HEK293T (cell line): ENCODE data around the gene TPCN1.

Source experiments
- CTCF ChIA-PET: fragments of 350-600 bp; formaldehyde crosslinking; extraction: SDS; loops from one replicate; lab custom pipeline; 2021; ENCODE audit warnings: antibody characterized with exemption, inconsistent platforms; lab: Yijun Ruan, JAX
- POLR2A ChIA-PET: fragments of 350-600 bp; formaldehyde crosslinking; extraction: SDS; loops from one replicate; lab custom pipeline; 2020; ENCODE audit warnings: antibody characterized with exemption, inconsistent platforms; lab: Yijun Ruan, JAX
- DNase-seq: peaks from one replicate; pipeline ENCODE4 v3.0.0; 2012; ENCODE audit warnings: mixed read lengths; ENCODE audit errors: extremely low spot score
- ARNT ChIP-seq: fragments of 450-650 bp; IDR thresholded peaks from 2 replicates; pipeline ENCODE4 v1.6.1; 2017; ENCODE audit warnings: mild to moderate bottlenecking
- BHLHE40 ChIP-seq: fragments of 450-650 bp; IDR thresholded peaks from 2 replicates; pipeline ENCODE4 v1.6.1; 2016; ENCODE audit warnings: mild to moderate bottlenecking, moderate library complexity, borderline replicate concordance
- CTBP1 ChIP-seq: fragments of 450-650 bp; IDR thresholded peaks from 2 replicates; pipeline ENCODE4 v1.6.1; 2016; ENCODE audit warnings: borderline replicate concordance
- ELF4 ChIP-seq: fragments of 450-650 bp; IDR thresholded peaks from 2 replicates; pipeline ENCODE4 v1.6.1; 2017; ENCODE audit warnings: antibody characterized with exemption
- FOXA1 ChIP-seq: fragments of 450-650 bp; IDR thresholded peaks from 2 replicates; pipeline ENCODE4 v1.6.1; 2016; ENCODE audit warnings: mild to moderate bottlenecking
- FOXK2 ChIP-seq: fragments of 450-650 bp; IDR thresholded peaks from 2 replicates; pipeline ENCODE4 v1.6.1; 2016; ENCODE audit warnings: mild to moderate bottlenecking
- FOXM1 ChIP-seq: fragments of 450-650 bp; IDR thresholded peaks from 2 replicates; pipeline ENCODE4 v1.6.1; 2017; ENCODE audit warnings: mild to moderate bottlenecking, borderline replicate concordance
- HDGF ChIP-seq: fragments of 450-650 bp; IDR thresholded peaks from 2 replicates; pipeline ENCODE4 v1.6.1; 2017; ENCODE audit warnings: antibody characterized with exemption, borderline replicate concordance
- L3MBTL2 ChIP-seq: fragments of 450-650 bp; conservative IDR thresholded peaks from 2 replicates; pipeline ENCODE4 v1.6.1; 2016; ENCODE audit warnings: mild to moderate bottlenecking
- LEF1 ChIP-seq: fragments of 450-650 bp; IDR thresholded peaks from 2 replicates; pipeline ENCODE4 v1.6.1; 2017; ENCODE audit warnings: mild to moderate bottlenecking, borderline replicate concordance
- NFRKB ChIP-seq: fragments of 450-650 bp; IDR thresholded peaks from 2 replicates; pipeline ENCODE4 v1.6.1; 2016; ENCODE audit warnings: mild to moderate bottlenecking, moderate library complexity
- PKNOX1 ChIP-seq: fragments of 450-650 bp; IDR thresholded peaks from 2 replicates; pipeline ENCODE4 v1.6.1; 2016
- SP1 ChIP-seq: fragments of 450-650 bp; IDR thresholded peaks from 2 replicates; pipeline ENCODE4 v1.6.1; 2017
- SUZ12 ChIP-seq: fragments of 450-650 bp; IDR thresholded peaks from 2 replicates; pipeline ENCODE4 v1.6.1; 2016; ENCODE audit warnings: mild to moderate bottlenecking
- TARDBP ChIP-seq: fragments of 450-650 bp; IDR thresholded peaks from 2 replicates; pipeline ENCODE4 v1.6.1; 2016
- ZNF384 ChIP-seq: fragments of 450-650 bp; IDR thresholded peaks from 2 replicates; pipeline ENCODE4 v1.6.1; 2016

The TPCN1 gene

GRCh38 chr12:113298472-113298817, 77.2 kb downstream of the TPCN1 start:
- POLR2A ChIA-PET = no interaction called here
- TF ChIP-seq TARDBP (no peak), SUZ12 (no peak)
- CTCF ChIA-PET = no interaction called here
- no peak for DNase-seq

- CTCF ChIA-PET = no interaction called here
- POLR2A ChIA-PET = no interaction called here
- no peak for TF ChIP-seq ARNT
- TF ChIP-seq L3MBTL2 = no peak
- no peak for TF ChIP-seq TARDBP
- TF ChIP-seq NFRKB = no peak
- TF ChIP-seq HDGF = no peak
- TF ChIP-seq FOXA1 = no peak
- no peak for TF ChIP-seq FOXK2
- no peak for DNase-seq
Observed at GRCh38 chr12:113298861-113299545, 77.7 kb downstream of the TPCN1 start.

DNA sequence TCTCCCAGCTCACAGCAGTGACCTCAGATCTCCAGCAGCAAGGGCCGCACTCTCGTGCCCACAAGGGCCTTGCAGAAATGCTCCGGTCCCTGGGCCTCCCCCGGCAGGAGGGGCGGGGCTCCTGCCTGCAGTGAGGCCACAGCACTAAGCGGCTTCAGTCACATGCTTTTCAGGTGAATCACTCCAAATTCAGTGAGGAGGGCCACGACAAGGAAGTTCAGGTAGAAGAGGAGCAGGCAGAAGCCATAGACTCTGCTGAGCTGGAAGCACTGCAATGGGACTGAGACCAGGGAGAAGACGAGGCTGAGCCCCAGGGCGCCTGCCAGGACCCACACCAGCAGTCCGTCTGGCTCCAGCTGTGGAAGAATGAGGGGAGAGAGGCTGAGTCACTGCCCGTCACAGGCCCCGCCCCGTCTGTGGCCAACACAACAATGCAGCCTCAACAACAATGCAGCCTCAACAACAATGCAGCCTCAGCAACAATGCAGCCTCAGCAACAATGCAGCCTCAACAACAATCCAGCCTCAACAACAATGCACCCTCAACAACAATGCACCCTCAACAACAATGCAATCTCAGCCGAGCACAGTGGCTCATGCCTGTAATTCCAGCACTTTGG, 78.5 kb downstream of the TPCN1 start:
- TF ChIP-seq BHLHE40 (no peak), ZNF384 (no peak), SUZ12 (no peak), L3MBTL2 (no peak), HDGF (no peak), SP1 (no peak), TARDBP (no peak), PKNOX1 (no peak), FOXK2 (no peak), ARNT (no peak), CTBP1 (no peak)
- POLR2A ChIA-PET = no interaction called here
- CTCF ChIA-PET = no interaction called here
- no peak for DNase-seq

DNA sequence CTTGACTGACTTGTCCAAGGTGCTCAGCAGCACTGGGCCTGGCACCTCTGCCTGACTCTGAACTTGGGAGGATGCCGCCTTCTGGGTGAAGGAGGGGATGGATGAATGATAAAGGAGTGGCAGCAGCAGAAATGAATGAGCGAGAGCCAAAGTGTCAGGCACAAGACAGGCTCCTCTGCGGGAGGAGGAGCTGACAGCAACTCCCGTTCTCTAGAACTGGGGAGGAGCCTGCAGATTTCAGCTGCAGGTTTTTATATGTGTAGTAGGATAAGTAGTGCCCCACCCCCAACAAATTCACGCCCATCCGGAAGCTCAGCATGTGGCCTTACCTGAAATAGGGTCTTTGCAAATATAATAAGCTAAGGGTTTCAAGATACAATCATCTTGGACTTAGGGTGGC, 80.5 kb downstream of the TPCN1 start:
- no peak for DNase-seq
- ChIA-PET POLR2A (interaction anchor here (1.3 kb wide), 1 partner anchor 120 kb away, joined by 3 read pairs; the partner anchor contains the start of gene SDSL), CTCF (no interaction called here)
- TF ChIP-seq FOXM1 = no peak
- no peak for TF ChIP-seq SUZ12

GRCh38 chr12:113302466-113302865, 81.2 kb downstream of the TPCN1 start:
- POLR2A ChIA-PET = no interaction called here
- TF ChIP-seq L3MBTL2 (no peak), NFRKB (no peak), ELF4 (no peak), FOXM1 (no peak), FOXK2 (no peak), BHLHE40 (no peak), LEF1 (no peak), CTBP1 (no peak), FOXA1 (no peak), TARDBP (no peak), SP1 (no peak), SUZ12 (no peak), PKNOX1 (no peak), HDGF (no peak), ZNF384 (no peak), ARNT (no peak)
- no peak for DNase-seq
- CTCF ChIA-PET = no interaction called here

DNA sequence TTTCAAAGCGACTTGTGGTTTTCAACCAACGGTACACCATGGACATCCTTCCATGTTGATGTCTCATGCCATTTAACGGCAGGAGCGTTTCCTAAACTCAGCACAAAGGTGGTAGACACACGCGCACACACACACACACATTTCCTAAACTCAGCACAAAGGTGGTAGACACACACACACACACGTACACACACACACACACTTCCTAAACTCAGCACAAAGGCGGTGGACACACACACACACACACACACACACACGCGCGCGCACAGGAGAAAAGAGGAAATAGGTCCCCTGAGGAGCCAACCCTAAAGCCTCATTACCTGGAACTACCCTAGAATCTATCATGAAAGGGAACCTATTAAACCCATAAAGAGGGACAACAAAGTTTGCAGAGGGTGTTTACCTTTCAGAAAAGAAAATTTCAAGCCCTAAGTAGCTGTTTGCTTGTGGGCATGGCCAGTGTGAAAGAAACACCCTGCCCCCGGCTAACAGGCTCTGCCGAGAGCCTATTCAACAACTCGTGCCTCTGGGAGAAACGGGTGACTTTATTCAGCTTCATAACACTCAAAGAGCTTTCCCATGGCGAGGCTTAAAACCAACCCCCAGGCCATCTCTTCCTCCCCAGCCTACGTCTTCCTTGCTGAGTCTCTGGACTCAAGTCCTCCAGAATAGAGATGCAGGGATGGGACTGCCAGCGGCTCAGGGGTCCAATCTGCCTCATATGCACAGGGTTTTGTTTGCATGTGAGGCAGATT, 81.8 kb downstream of the TPCN1 start:
- ChIA-PET CTCF (no interaction called here), POLR2A (no interaction called here)
- no peak for DNase-seq

More for the DNA sequence above, 81.8 kb downstream of the TPCN1 start:
- TF ChIP-seq SUZ12 (no peak), BHLHE40 (no peak), ARNT (no peak), SP1 (no peak), CTBP1 (no peak), FOXM1 (no peak), ELF4 (no peak), L3MBTL2 (no peak), FOXA1 (no peak), FOXK2 (no peak), TARDBP (no peak), HDGF (no peak), LEF1 (no peak), ZNF384 (no peak)
